ENCODE data around the gene SIM1.

The SIM1 gene

GRCh38 chr6:100379386-100379785, 85.3 kb downstream of the SIM1 start:
- no peak overlapping the region for H2BK120ac ChIP-seq (ENCODE audit: low read depth, low read length)

GRCh38 chr6:100378576-100378975, 86.1 kb downstream of the SIM1 start:
- Histone ChIP-seq H3K36me3 (ENCODE audit: control insufficient read depth in 1 of 2, insufficient read depth in 2 of 2, low read depth in 1 of 2, low read length in 2 of 2) (no peaks in the 10 kb centered on the region), H3K79me1 (replicated peaks; ENCODE audit: low read length, poor library complexity, severe bottlenecking) (no peaks in the 10 kb centered on the region), H3K4me2 (ENCODE audit: low read length, poor library complexity, severe bottlenecking) (no peak overlapping the region), H4K91ac (ENCODE audit: low read length) (no peak overlapping the region), H2AK5ac (ENCODE audit: low read length, severe bottlenecking) (no peak overlapping the region), H3K27ac (ENCODE audit: low read length, poor library complexity, severe bottlenecking) (no peak overlapping the region), H3K9me3 (ENCODE audit: control insufficient read depth, low read length) (no peaks in the 10 kb centered on the region), H3K4me3 (ENCODE audit: insufficient read depth in 1 of 2, low read depth in 1 of 2, low read length in 2 of 2) (no peak overlapping the region), H3K14ac (ENCODE audit: low read length in 2 of 2) (no peak overlapping the region), H3K27me3 (ENCODE audit: control insufficient read depth in 1 of 2, insufficient read depth in 1 of 2, low read length in 2 of 2) (no peaks in the 10 kb centered on the region), H3K9ac (ENCODE audit: low read length) (no peak overlapping the region), H3K4me1 (ENCODE audit: control insufficient read depth, insufficient read depth, low read depth, low read length) (peaks cover 2% of the 10 kb centered on the region), H2BK12ac (ENCODE audit: low read length in 2 of 2) (no peak overlapping the region), H4K8ac (ENCODE audit: low read length) (no peak overlapping the region), H2AFZ (ENCODE audit: low read depth, low read length) (no peak overlapping the region), H2BK15ac (ENCODE audit: low read depth, poor library complexity, severe bottlenecking) (no peak overlapping the region), H2BK120ac (ENCODE audit: low read depth, low read length) (no peak overlapping the region), H2BK5ac (ENCODE audit: low read depth, low read length, poor library complexity, severe bottlenecking) (no peak overlapping the region), H3K4ac (ENCODE audit: low read depth in 1 of 2, low read length in 2 of 2) (no peak overlapping the region), H3K23ac (ENCODE audit: low read length in 2 of 2) (no peak overlapping the region), H3K18ac (ENCODE audit: low read depth in 1 of 2, low read length in 2 of 2) (no peak overlapping the region)
- DNase-seq, result no peak
- 92% methylated on average over 2 of the region's 2 CpGs for WGBS

More at GRCh38 chr6:100379386-100379785, 85.3 kb downstream of the SIM1 start:
- H3K36me3 ChIP-seq (ENCODE audit: control insufficient read depth in 1 of 2, insufficient read depth in 2 of 2, low read depth in 1 of 2, low read length in 2 of 2), result no peaks in the 10 kb centered on the region
- H2AK5ac ChIP-seq (ENCODE audit: low read length, severe bottlenecking), result no peak overlapping the region
- no peak overlapping the region for H4K8ac ChIP-seq (ENCODE audit: low read length)
- no peak overlapping the region for H3K9ac ChIP-seq (ENCODE audit: low read length)
- H3K9me3 ChIP-seq (ENCODE audit: control insufficient read depth, low read length), result no peaks in the 10 kb centered on the region
- no peak overlapping the region for H2BK12ac ChIP-seq (ENCODE audit: low read length in 2 of 2)
- no peaks in the 10 kb centered on the region for H3K27me3 ChIP-seq (ENCODE audit: control insufficient read depth in 1 of 2, insufficient read depth in 1 of 2, low read length in 2 of 2)
- WGBS, result 90% methylated on average over 1 of the region's 3 CpGs
- H3K18ac ChIP-seq (ENCODE audit: low read depth in 1 of 2, low read length in 2 of 2), result no peak overlapping the region
- no peak overlapping the region for H3K4me3 ChIP-seq (ENCODE audit: insufficient read depth in 1 of 2, low read depth in 1 of 2, low read length in 2 of 2)
- no peak overlapping the region for H3K4ac ChIP-seq (ENCODE audit: low read depth in 1 of 2, low read length in 2 of 2)
- DNase-seq, result no peak
- no peak overlapping the region for H3K4me2 ChIP-seq (ENCODE audit: low read length, poor library complexity, severe bottlenecking)
- no peak overlapping the region for H4K91ac ChIP-seq (ENCODE audit: low read length)
- H3K4me1 ChIP-seq (ENCODE audit: control insufficient read depth, insufficient read depth, low read depth, low read length), result peaks cover 2% of the 10 kb centered on the region
- no peak overlapping the region for H2BK15ac ChIP-seq (ENCODE audit: low read depth, poor library complexity, severe bottlenecking)
- no peak overlapping the region for H2AFZ ChIP-seq (ENCODE audit: low read depth, low read length)
- no peak overlapping the region for H3K23ac ChIP-seq (ENCODE audit: low read length in 2 of 2)
- no peak overlapping the region for H2BK5ac ChIP-seq (ENCODE audit: low read depth, low read length, poor library complexity, severe bottlenecking)
- no peak overlapping the region for H3K14ac ChIP-seq (ENCODE audit: low read length in 2 of 2)
- H3K27ac ChIP-seq (ENCODE audit: low read length, poor library complexity, severe bottlenecking), result no peak overlapping the region
- H3K79me1 ChIP-seq (replicated peaks; ENCODE audit: low read length, poor library complexity, severe bottlenecking), result no peaks in the 10 kb centered on the region

GRCh38 chr6:100376103-100376502, 88.6 kb downstream of the SIM1 start:
- Histone ChIP-seq H3K23ac (ENCODE audit: low read length in 2 of 2) (no peak overlapping the region), H3K4ac (ENCODE audit: low read depth in 1 of 2, low read length in 2 of 2) (no peak overlapping the region), H4K8ac (ENCODE audit: low read length) (no peak overlapping the region), H3K9me3 (ENCODE audit: control insufficient read depth, low read length) (no peaks in the 10 kb centered on the region), H3K36me3 (ENCODE audit: control insufficient read depth in 1 of 2, insufficient read depth in 2 of 2, low read depth in 1 of 2, low read length in 2 of 2) (no peaks in the 10 kb centered on the region), H2BK5ac (ENCODE audit: low read depth, low read length, poor library complexity, severe bottlenecking) (no peak overlapping the region), H3K79me1 (replicated peaks; ENCODE audit: low read length, poor library complexity, severe bottlenecking) (no peaks in the 10 kb centered on the region), H3K9ac (ENCODE audit: low read length) (no peak overlapping the region), H2BK15ac (ENCODE audit: low read depth, poor library complexity, severe bottlenecking) (no peak overlapping the region), H3K18ac (ENCODE audit: low read depth in 1 of 2, low read length in 2 of 2) (no peak overlapping the region), H2AK5ac (ENCODE audit: low read length, severe bottlenecking) (no peak overlapping the region), H2AFZ (ENCODE audit: low read depth, low read length) (no peak overlapping the region), H2BK12ac (ENCODE audit: low read length in 2 of 2) (no peak overlapping the region), H3K27me3 (ENCODE audit: control insufficient read depth in 1 of 2, insufficient read depth in 1 of 2, low read length in 2 of 2) (no peaks in the 10 kb centered on the region), H3K4me1 (ENCODE audit: control insufficient read depth, insufficient read depth, low read depth, low read length) (no peaks in the 10 kb centered on the region), H3K4me2 (ENCODE audit: low read length, poor library complexity, severe bottlenecking) (no peak overlapping the region), H3K4me3 (ENCODE audit: insufficient read depth in 1 of 2, low read depth in 1 of 2, low read length in 2 of 2) (no peak overlapping the region), H4K91ac (ENCODE audit: low read length) (no peak overlapping the region), H3K14ac (ENCODE audit: low read length in 2 of 2) (no peak overlapping the region), H2BK120ac (ENCODE audit: low read depth, low read length) (no peak overlapping the region), H3K27ac (ENCODE audit: low read length, poor library complexity, severe bottlenecking) (no peak overlapping the region)
- no peak for DNase-seq
- WGBS, result 33% methylated on average over 3 of the region's 3 CpGs

GRCh38 chr6:100372326-100373091, 92.2 kb downstream of the SIM1 start:
- Histone ChIP-seq H3K9ac (ENCODE audit: low read length) (no peak overlapping the region), H3K14ac (ENCODE audit: low read length in 2 of 2) (no peak overlapping the region), H3K36me3 (ENCODE audit: control insufficient read depth in 1 of 2, insufficient read depth in 2 of 2, low read depth in 1 of 2, low read length in 2 of 2) (no peaks in the 10 kb centered on the region), H3K4ac (ENCODE audit: low read depth in 1 of 2, low read length in 2 of 2) (no peak overlapping the region), H3K4me3 (ENCODE audit: insufficient read depth in 1 of 2, low read depth in 1 of 2, low read length in 2 of 2) (no peak overlapping the region), H2BK15ac (ENCODE audit: low read depth, poor library complexity, severe bottlenecking) (no peak overlapping the region), H2BK120ac (ENCODE audit: low read depth, low read length) (no peak overlapping the region), H2AK5ac (ENCODE audit: low read length, severe bottlenecking) (no peak overlapping the region), H3K79me1 (replicated peaks; ENCODE audit: low read length, poor library complexity, severe bottlenecking) (no peaks in the 10 kb centered on the region), H4K8ac (ENCODE audit: low read length) (no peak overlapping the region), H3K4me2 (ENCODE audit: low read length, poor library complexity, severe bottlenecking) (no peak overlapping the region), H2AFZ (ENCODE audit: low read depth, low read length) (no peak overlapping the region), H2BK5ac (ENCODE audit: low read depth, low read length, poor library complexity, severe bottlenecking) (no peak overlapping the region), H3K4me1 (ENCODE audit: control insufficient read depth, insufficient read depth, low read depth, low read length) (no peaks in the 10 kb centered on the region), H3K23ac (ENCODE audit: low read length in 2 of 2) (no peak overlapping the region), H3K27ac (ENCODE audit: low read length, poor library complexity, severe bottlenecking) (no peak overlapping the region), H3K27me3 (ENCODE audit: control insufficient read depth in 1 of 2, insufficient read depth in 1 of 2, low read length in 2 of 2) (no peaks in the 10 kb centered on the region), H2BK12ac (ENCODE audit: low read length in 2 of 2) (no peak overlapping the region), H4K91ac (ENCODE audit: low read length) (no peak overlapping the region), H3K18ac (ENCODE audit: low read depth in 1 of 2, low read length in 2 of 2) (no peak overlapping the region), H3K9me3 (ENCODE audit: control insufficient read depth, low read length) (no peaks in the 10 kb centered on the region)
- 73% methylated on average over 11 of the region's 11 CpGs for WGBS
- DNase-seq, result no peak
